ENCODE measurements around the gene HHATL. TPM values are rescaled to one million over a fixed set of nuclear protein-coding genes. Genes with fewer than 3 reads are reported as not detected.

Gene HHATL
- total RNA-seq, 1 donor from 2014 or later = not detected

GRCh38 chr3:42662037-42662812 is 40.4 kb downstream of the HHATL start:
- H3K9me3 Mint-ChIP-seq (ENCODE audit: low read depth) = no peaks in the 10 kb centered on the region
- TF ChIP-seq CTCF (IDR thresholded peaks at IDR 0.05; ENCODE audit: unreplicated experiment) = no peak
- no peaks in the 10 kb centered on the region for H3K27me3 Mint-ChIP-seq
- H3K36me3 Mint-ChIP-seq (ENCODE audit: insufficient read depth) = peaks cover 2% of the 10 kb centered on the region
- DNase-seq (ENCODE audit: low spot score, unreplicated experiment) = no peak
- no peaks in the 10 kb centered on the region for H3K4me1 Mint-ChIP-seq (ENCODE audit: low read depth)
- no peak overlapping the region for H3K27ac Mint-ChIP-seq
- H3K4me3 Mint-ChIP-seq (ENCODE audit: low read depth) = no peak overlapping the region

- no peaks in the 10 kb centered on the region for H3K4me1 Mint-ChIP-seq (ENCODE audit: low read depth)
- TF ChIP-seq CTCF (IDR thresholded peaks at IDR 0.05; ENCODE audit: unreplicated experiment) = no peak
- no peaks in the 10 kb centered on the region for H3K27me3 Mint-ChIP-seq
- H3K4me3 Mint-ChIP-seq (ENCODE audit: low read depth) = no peak overlapping the region
- peaks cover 2% of the 10 kb centered on the region for H3K36me3 Mint-ChIP-seq (ENCODE audit: insufficient read depth)
- H3K9me3 Mint-ChIP-seq (ENCODE audit: low read depth) = no peaks in the 10 kb centered on the region
- no peak for DNase-seq (ENCODE audit: low spot score, unreplicated experiment)
- H3K27ac Mint-ChIP-seq = no peak overlapping the region
These were observed 41.0 kb downstream of the HHATL start for GRCh38 chr3:42661593-42662022.

- no peaks in the 10 kb centered on the region for H3K27me3 Mint-ChIP-seq
- TF ChIP-seq CTCF (IDR thresholded peaks at IDR 0.05; ENCODE audit: unreplicated experiment) = no peak
- H3K27ac Mint-ChIP-seq = no peak overlapping the region
- H3K4me1 Mint-ChIP-seq (ENCODE audit: low read depth) = no peaks in the 10 kb centered on the region
- H3K9me3 Mint-ChIP-seq (ENCODE audit: low read depth) = no peaks in the 10 kb centered on the region
- DNase-seq (ENCODE audit: low spot score, unreplicated experiment) = no peak
- H3K4me3 Mint-ChIP-seq (ENCODE audit: low read depth) = no peak overlapping the region
- H3K36me3 Mint-ChIP-seq (ENCODE audit: insufficient read depth) = peaks cover 2% of the 10 kb centered on the region
These were observed 41.7 kb downstream of the HHATL start for GRCh38 chr3:42660898-42661297.

- DNase-seq (ENCODE audit: low spot score, unreplicated experiment) = no peak
- H3K9me3 Mint-ChIP-seq (ENCODE audit: low read depth) = no peaks in the 10 kb centered on the region
- H3K36me3 Mint-ChIP-seq (ENCODE audit: insufficient read depth) = peaks cover 2% of the 10 kb centered on the region
- no peaks in the 10 kb centered on the region for H3K4me1 Mint-ChIP-seq (ENCODE audit: low read depth)
- no peak overlapping the region for H3K27ac Mint-ChIP-seq
- TF ChIP-seq CTCF (IDR thresholded peaks at IDR 0.05; ENCODE audit: unreplicated experiment) = no peak
- H3K4me3 Mint-ChIP-seq (ENCODE audit: low read depth) = no peak overlapping the region
- no peaks in the 10 kb centered on the region for H3K27me3 Mint-ChIP-seq
These were observed 42.4 kb downstream of the HHATL start for GRCh38 chr3:42660131-42660715.

- H3K4me1 Mint-ChIP-seq (ENCODE audit: low read depth) = no peaks in the 10 kb centered on the region
- H3K36me3 Mint-ChIP-seq (ENCODE audit: insufficient read depth) = peaks cover 2% of the 10 kb centered on the region
- TF ChIP-seq CTCF (IDR thresholded peaks at IDR 0.05; ENCODE audit: unreplicated experiment) = no peak
- no peaks in the 10 kb centered on the region for H3K27me3 Mint-ChIP-seq
- no peak for DNase-seq (ENCODE audit: low spot score, unreplicated experiment)
- H3K4me3 Mint-ChIP-seq (ENCODE audit: low read depth) = no peak overlapping the region
- no peaks in the 10 kb centered on the region for H3K9me3 Mint-ChIP-seq (ENCODE audit: low read depth)
- no peak overlapping the region for H3K27ac Mint-ChIP-seq
These were observed 43.0 kb downstream of the HHATL start for GRCh38 chr3:42659451-42660130.

Measured in progenitor cell of endocrine pancreas (in vitro differentiated cells).